Stimulated activated CD4-positive, alpha-beta T cell treated with anti-CD3 and anti-CD28 coated beads, TNF-alpha, amount 100 ng/mL, for 1 hour (primary cell): ENCODE results near the gene DSG1.
"Not testable (repeated sequence)": the region's sequence is repeated elsewhere in the genome, so short reads cannot be mapped to it uniquely, and the experiment has no call there.

Experiments
- DNase-seq, 3 donors: peaks; one replicate each; pipeline ENCODE4 v3.0.0-alpha.2; 2020; ENCODE audit warnings: low read depth in 3 of 3, low spot score in 1 of 3

Gene DSG1

DNA sequence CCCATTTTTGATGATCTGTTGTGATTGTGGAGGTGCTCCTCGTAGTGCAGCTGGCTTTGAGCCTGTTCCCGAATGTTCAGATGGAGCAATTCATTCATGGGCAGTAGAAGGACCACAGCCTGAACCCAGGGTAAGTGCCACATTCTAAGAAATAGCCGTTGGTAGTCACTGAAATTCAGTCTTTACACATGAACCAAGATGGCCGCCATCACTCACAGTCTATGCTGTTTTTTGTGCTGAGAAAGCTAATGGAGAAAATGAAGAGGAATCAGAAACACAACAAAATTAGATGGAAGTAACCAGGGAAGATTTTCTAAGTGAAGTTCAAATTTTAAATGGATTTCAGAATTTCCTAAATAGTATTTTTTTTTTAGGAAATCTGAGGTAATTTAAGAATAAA is 25.5 kb downstream of the DSG1 start:
- DNase-seq: no peak

DNA sequence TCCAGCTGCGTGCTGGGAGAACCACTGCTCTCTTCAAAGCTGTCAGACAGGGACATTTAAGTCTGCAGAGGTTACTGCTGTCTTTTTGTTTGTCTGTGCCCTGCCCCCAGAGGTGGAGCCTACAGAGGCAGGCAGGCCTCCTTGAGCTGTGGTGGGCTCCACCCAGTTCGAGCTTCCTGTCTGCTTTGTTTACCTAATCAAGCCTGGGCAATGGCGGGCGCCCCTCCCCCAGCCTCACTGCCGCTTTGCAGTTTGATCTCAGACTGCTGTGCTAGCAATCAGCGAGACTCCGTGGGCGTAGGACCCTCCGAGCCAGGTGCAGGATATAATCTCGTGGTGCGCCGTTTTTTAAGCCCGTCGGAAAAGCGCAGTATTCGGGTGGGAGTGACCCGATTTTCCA is 35.4 kb downstream of the DSG1 start:
- DNase-seq: not testable (repeated sequence)

DNA sequence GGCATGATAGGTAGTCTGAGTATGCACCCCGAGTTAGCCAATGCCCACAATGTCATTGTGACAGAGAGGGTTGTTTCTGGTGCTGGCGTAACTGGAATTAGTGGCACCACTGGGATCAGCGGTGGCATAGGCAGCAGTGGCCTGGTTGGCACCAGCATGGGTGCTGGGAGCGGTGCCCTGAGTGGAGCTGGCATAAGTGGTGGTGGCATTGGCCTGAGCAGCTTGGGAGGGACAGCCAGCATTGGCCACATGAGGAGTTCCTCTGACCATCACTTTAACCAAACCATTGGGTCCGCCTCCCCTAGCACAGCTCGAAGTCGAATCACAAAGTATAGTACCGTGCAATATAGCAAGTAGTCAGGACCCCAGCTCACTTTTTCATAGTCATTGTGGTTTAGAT is 37.0 kb downstream of the DSG1 start:
- no peak for DNase-seq

DNA sequence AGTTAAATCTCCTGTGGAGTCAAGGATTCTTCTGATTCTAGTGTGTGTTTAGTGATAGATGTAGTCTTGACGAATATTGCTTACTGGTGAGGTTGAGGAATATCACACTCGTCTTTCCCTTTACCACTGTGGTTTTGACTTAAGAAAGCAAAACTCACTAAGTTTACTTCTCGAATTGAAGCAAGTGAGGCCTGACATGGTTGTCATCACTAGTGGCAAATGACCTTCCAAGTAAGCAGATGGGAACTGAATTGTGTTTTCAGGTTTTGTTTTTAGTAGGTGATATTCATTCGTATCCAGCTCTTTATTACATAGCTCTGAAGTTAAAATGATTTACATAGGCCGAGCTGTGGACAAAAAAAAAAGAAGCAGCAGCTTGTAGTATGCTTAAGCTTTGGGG is 38.1 kb downstream of the DSG1 start:
- no peak for DNase-seq

DNA sequence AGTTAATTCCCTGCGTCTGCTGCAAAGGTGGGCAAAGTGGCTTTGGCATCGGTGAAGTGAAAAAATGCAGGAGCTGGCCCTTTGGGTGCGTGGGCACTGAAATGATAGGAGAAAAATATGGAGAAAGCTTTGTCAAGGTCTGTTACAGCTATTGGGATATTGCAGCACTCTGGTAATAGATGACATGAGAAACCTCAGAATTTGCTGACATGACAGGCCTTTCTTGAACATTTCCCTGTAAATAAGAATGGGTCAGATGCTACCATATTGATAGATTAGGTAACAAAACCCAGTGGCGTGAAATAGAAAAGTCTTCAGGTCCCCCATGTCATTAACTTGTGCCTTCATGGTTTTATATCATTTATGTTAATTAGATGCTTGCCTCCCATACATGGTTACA is 46.2 kb downstream of the DSG1 start:
- no peak for DNase-seq

DNA sequence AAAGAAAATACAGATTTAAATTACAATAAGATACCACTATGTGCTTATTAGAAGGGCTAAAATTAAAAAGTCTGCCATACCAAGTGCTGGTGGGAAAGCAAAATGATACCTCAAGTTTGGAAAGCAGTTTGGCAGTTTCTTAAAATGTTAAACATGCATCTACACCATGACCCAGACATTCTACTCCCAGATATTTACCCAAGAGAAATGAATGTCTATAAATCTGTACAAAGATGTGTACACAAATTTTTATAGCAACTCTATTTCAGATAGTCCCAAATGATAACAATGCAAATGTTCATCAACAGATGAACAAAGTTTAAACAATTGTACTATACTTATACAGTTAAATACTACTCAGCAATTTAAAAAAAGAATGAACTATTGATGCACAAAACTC is 51.5 kb downstream of the DSG1 start:
- no peak for DNase-seq

DNA sequence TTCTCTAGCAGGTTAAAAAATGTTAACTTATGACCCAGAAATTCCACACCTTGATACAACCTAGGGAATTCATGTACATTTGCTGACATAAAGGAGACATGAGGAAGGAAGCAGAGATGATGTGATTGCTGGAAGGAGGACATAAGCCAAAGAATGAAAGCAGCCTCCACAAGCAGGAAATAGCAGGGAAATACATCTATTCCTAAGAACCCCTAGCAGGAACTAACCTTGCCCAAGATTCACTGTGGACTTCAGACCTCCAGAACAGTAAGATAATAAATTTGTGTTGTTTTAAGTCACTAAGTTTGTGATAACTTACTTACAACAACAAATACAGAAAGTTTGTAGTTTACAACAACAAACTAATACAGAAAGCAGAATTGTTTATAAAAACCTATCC is 54.0 kb downstream of the DSG1 start:
- DNase-seq: no peak

DNA sequence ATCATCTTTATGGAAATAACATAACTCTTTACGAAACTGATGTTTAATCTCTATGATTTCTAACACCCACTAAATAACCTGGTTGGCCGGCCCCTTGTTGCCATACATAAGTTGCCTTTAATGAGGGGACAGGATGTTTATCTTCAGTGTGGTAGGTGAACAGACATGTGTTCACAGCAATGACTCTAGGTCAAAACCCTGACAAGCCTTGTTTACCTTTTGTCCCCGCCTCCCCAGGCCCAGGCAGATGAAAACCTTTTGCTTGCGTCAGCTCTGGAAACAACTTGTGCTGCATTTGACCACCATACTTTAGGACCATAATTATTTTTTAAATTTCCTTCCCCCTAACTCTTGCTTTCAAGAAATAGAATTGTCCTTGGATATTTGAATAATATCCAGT is 55.7 kb downstream of the DSG1 start:
- no peak for DNase-seq

DNA sequence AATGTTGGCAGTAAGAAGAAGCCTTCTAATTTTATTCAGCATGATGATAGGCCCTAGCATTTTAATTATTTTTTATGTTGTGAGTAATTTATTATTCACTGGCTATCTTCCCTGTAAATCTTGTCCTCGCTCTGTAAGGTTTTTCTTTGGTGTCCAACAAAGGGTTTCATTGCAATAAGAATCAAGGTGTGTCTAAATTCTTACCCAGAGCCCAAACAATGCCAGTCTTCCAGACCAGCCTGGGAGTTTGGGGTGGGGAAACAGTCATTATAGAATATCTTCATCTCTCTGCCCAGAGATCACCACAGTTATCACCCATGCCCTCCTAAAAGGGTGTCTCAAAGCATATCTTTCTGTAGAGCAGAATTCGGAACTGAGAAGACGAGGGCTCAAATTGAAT is 58.5 kb downstream of the DSG1 start, which contains the start of gene DSG4:
Gene DSG4 (plus strand): TSS at position 301 of the 400 bp plus-strand sequence. CDS start 135 bp downstream, outside the sequence.
- DNase-seq: no peak

DNA sequence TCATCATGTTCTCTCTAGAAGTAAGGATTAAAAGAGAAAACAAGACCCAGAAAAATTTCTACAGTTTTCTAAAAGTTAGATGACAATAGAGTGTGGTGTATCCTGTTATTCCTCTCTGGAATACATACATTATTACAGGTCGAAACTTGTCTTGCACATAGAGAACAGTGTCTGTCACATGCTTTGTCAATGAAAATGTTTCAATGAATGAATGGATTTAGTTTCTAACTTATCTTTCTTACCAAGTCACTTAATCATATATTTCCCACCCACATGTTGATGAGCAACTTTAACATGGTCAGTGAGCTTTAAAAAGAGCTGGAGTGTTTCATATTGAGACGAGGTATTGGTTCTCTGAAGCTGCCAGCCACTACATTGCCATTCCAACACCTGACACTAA is 63.0 kb downstream of the DSG1 start:
- DNase-seq: no peak

DNA sequence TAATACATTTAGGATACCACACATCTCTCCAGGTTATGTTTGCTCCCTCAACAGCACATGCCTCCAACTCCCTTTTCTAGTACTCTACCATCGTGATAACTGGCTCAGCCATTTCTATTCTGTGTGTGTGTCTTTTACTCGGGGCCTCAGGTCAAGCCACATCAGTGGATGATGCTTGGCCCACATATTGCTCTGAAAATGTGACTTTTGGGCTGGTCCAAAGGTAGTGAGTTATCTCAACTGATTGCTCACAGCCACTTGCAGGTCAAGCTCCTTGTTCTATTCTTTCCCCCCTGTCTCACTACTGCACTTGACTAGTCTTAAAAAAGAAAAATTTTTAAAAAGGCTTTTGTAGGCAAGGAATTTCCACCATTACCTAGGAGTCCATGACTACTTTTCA is 64.1 kb downstream of the DSG1 start:
- DNase-seq: no peak

DNA sequence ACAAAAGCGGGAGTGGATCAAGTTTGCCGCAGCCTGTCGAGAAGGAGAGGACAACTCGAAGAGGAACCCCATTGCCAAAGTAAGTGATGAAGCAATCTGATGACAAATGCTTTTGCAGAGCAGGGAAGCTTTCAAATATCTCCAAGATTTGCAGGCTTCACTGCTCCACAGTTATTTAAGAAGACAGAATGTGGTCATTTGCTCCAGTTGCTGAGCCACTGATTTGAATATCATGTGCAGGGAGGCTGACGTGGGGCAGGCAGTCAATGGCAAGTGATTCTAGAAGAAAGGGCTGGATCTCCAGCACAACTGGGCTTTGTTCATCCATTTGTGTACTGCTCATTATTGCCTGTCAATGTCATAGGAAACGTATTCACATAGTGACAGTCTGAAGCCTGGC is 68.8 kb downstream of the DSG1 start:
- DNase-seq: no peak

DNA sequence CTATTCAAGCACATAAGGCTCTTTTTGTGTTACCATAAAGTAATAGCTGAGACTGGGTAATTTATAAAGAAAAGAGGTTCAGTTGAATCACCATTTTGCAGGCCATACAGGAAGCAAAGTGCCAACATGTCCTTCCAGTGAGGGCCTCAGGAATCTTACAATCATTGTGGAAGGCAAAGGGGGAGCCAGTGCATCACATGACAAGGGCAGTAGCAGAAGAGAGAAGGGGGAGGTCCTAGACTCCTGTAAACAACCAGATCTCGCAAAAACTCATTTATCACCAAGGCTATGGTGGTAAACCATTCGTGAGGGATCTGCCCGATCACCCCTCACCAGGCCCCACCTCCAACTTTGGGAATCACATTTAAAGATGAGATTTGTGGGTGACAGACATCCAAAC is 75.3 kb downstream of the DSG1 start:
- no peak for DNase-seq

DNA sequence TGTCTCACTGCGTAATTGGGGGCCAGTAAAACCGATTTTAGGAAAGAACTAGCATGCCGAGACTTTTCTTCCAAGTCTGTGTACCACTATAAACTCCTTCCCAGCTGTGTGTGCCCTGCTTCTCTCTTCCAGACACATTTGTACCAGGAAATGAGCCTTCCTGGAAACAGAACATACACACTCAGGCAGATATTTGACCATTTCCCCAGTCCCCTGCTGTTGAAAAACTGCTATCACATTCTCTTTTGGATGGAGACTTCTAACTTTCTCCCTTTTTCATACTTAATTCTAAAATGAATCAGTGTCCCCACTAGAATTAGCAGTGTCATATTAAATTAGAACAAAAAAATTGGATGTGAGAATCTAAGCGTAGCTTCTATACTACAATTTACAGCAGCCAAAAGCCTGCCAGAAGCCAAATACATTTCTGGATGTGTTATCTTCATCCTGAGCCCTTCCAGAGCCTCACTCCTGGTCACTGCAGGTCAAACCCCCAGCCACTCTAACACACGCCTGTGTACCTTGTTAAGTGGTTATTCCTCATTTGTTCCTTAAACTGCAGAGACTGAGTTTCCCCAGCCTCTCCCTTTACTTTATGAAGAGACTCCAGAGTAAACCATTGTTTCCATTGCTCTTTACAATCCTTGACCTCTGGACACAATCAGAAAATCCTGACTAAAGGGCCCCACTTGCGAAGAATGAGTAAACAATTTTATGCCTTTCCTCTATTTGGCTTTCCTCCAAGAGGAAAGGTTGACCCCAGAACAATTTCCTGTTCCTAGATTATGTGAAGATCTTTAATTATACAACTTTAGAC is 79.0 kb downstream of the DSG1 start:
- DNase-seq: no peak

DNA sequence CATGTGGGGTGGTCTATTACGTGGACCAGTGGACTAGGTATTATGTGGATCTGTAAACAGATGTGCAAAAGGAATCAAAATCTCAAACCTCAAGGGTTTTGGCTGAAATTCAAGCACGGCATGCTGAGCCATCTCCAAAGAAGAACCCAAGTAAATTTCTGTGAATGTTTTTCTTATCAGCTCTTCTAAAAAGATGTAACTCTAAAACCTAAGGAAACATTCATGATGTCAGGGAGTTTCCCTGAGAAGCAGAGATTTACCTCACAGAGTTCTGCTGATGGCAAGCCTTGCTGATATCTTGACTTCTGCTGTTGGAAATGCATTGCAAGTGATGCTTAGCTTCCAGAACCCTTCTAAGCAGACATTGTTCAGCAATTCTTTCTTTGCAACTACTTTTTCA is 80.2 kb downstream of the DSG1 start:
- DNase-seq: no peak

DNA sequence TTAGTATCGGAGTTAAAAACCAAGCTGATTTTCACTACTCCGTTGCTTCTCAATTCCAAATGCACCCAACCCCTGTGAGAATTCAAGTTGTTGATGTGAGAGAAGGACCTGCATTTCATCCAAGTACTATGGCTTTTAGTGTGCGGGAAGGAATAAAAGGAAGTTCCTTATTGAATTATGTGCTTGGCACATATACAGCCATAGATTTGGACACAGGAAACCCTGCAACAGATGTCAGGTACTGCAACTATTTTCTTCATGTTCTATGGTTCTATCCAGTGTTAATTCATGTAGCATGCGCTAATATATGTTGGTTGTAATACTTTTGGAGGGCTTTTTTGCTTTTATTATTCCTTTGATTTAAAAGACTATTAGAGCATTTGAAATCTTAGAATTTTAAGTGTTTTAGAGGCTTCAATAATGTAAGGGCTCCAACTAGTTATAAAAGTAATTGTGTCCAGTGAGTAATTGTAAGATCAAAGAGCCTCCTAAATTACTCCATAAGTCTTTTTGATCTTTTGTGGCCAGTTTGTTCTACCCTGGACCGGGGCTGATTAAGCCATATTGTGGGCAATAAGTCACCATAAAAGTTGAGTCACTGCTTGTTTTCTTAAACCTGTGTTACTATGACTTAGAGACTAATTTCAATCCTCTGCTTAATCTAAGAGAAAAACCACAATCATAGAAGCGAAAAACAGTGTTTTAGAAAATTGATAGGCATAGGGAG is 81.5 kb downstream of the DSG1 start:
- no peak for DNase-seq

DNA sequence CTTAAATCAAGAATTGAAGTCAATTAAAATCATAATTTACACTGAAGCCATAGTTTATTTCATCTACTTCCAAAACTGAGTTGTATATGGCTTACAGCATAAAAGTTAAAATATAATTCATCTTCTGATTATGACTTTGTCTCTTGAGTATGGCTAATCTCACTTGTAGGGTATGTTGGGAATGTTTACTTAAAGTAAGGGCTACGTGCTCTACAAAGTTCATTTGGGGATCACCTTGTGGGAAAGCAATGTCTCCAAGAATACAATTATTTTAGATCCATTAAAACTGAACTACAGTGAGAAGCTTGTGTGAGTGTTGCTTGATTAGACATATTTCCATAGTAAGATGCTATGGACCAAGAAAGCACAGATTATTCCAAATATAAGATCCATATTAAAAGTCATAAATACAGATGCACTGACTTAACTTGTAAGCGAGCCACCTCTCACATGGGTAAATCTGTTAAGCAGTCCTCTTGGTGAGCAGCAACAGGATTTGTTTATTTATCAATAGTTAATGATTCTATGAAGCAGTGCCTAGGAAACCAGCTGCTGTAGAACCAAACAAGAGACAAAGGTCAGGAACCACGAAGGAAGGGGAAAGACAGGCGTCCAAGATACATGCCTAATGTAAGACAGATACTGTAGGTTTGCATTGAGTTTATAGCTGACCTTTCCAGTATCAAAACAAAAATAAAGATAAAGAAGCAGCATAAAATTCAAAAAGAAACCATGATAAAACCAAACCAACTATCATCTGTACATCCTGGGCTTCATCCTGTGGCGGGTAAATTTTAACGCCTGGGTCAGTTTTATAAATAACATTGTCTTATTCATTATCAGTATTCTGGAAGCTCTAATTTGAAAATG is 83.4 kb downstream of the DSG1 start:
- no peak for DNase-seq

DNA sequence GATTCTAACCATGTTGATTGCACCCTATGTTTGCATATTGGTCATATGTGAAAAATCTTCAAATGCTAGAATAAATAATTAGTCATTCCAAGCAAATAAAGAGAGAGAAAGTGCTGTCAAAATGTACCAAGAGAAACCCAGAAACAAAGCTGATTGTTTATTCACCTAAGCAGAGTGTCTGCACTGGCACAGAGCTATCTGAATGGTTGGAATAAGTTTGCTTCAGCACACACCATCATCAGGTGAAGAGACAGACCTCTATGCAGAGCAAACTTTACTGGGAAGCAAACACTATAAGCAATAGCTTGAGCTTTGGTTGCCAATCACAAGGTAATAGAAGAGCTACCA is 84.0 kb downstream of the DSG1 start:
- no peak for DNase-seq

DNA sequence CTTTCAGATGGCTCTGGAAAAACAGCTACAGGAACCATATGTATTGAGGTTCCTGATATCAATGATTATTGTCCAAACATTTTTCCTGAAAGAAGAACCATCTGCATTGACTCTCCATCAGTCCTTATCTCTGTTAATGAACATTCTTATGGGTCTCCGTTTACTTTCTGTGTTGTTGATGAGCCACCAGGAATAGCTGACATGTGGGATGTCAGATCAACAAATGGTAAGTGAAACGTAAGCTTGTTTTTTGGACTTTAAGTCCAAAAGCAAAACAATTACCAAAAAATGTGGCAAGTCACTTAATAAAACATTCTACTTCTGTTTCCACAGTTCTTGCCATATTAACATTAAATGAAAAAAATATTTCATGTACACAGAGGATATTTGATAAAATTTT is 85.4 kb downstream of the DSG1 start:
- no peak for DNase-seq
